ENCODE data around the gene MRS2. TPM values are rescaled to one million over a fixed set of nuclear protein-coding genes. Genes with fewer than 3 reads are reported as not detected.

Gene MRS2
- total RNA-seq, 1 experiment from 2014 or later = 49.7 TPM

GRCh38 chr6:24448396-24448795 lies 45.7 kb downstream of the MRS2 start:
- H3K9me2 ChIP-seq (ENCODE audit: insufficient read depth) = no peaks in the 10 kb centered on the region
- H3F3A ChIP-seq (ENCODE audit: insufficient read depth, low read depth) = peaks cover 21% of the 10 kb centered on the region; the same call in 1 of the 2 replicates
- H3K4me3 ChIP-seq = no peak overlapping the region
- no peaks in the 10 kb centered on the region for H3K79me2 ChIP-seq (ENCODE audit: low read depth)
- BruUV-seq (replicated peaks) = no TSS peak
- peaks cover 32% of the 10 kb centered on the region for H3K4me1 ChIP-seq (replicated peaks; ENCODE audit: insufficient read depth)
- H3K36me3 ChIP-seq (ENCODE audit: low read depth) = no peaks in the 10 kb centered on the region
- no peak overlapping the region for H2AFZ ChIP-seq
- H3K9me3 ChIP-seq (ENCODE audit: insufficient read depth, low read depth) = no peaks in the 10 kb centered on the region
- ChIA-PET POLR2A (ENCODE audit: unreplicated experiment) (no interaction called here), CTCF (no interaction called here)
- H3K4me2 ChIP-seq = no peak overlapping the region
- H3K27ac ChIP-seq = no peak overlapping the region
- no peaks in the 10 kb centered on the region for H4K20me1 ChIP-seq (ENCODE audit: insufficient read depth)
- no peak for TF ChIP-seq EZH2 (IDR thresholded peaks at IDR 0.05; ENCODE audit: low read depth)
- TF ChIP-seq, protein P1, sequence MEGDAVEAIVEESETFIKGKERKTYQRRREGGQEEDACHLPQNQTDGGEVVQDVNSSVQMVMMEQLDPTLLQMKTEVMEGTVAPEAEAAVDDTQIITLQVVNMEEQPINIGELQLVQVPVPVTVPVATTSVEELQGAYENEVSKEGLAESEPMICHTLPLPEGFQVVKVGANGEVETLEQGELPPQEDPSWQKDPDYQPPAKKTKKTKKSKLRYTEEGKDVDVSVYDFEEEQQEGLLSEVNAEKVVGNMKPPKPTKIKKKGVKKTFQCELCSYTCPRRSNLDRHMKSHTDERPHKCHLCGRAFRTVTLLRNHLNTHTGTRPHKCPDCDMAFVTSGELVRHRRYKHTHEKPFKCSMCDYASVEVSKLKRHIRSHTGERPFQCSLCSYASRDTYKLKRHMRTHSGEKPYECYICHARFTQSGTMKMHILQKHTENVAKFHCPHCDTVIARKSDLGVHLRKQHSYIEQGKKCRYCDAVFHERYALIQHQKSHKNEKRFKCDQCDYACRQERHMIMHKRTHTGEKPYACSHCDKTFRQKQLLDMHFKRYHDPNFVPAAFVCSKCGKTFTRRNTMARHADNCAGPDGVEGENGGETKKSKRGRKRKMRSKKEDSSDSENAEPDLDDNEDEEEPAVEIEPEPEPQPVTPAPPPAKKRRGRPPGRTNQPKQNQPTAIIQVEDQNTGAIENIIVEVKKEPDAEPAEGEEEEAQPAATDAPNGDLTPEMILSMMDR (conservative IDR thresholded peaks at IDR 0.05) = no peak
- DNase-seq = no peak
- H3K27me3 ChIP-seq (ENCODE audit: insufficient read depth, low read depth) = no peaks in the 10 kb centered on the region
- intact Hi-C loops (cut with micrococcal nuclease; ENCODE audit: unreplicated experiment) = no loop called here

- Histone ChIP-seq H3K27me3 (ENCODE audit: insufficient read depth, low read depth) (no peaks in the 10 kb centered on the region), H3K27ac (no peak overlapping the region), H3K4me3 (no peak overlapping the region), H3K36me3 (ENCODE audit: low read depth) (no peaks in the 10 kb centered on the region), H3K4me1 (replicated peaks; ENCODE audit: insufficient read depth) (peaks cover 32% of the 10 kb centered on the region), H3K9me3 (ENCODE audit: insufficient read depth, low read depth) (no peaks in the 10 kb centered on the region), H3K79me2 (ENCODE audit: low read depth) (no peaks in the 10 kb centered on the region), H3F3A (ENCODE audit: insufficient read depth, low read depth) (peaks cover 21% of the 10 kb centered on the region; the same call in 1 of the 2 replicates), H4K20me1 (ENCODE audit: insufficient read depth) (no peaks in the 10 kb centered on the region), H3K4me2 (no peak overlapping the region), H3K9me2 (ENCODE audit: insufficient read depth) (no peaks in the 10 kb centered on the region), H2AFZ (no peak overlapping the region)
- CTCF ChIA-PET = interaction anchor here (0.6 kb wide), 1 partner anchor 32 kb away, joined by 3 read pairs; no protein-coding TSS in a partner anchor
- intact Hi-C loops (cut with micrococcal nuclease; ENCODE audit: unreplicated experiment) = no loop called here
- DNase-seq = peak in 1 of 2 experiments; percentile 66
- no TSS peak for BruUV-seq (replicated peaks)
- no peak for TF ChIP-seq EZH2 (IDR thresholded peaks at IDR 0.05; ENCODE audit: low read depth)
- TF ChIP-seq, protein P1 (conservative IDR thresholded peaks at IDR 0.05) = no peak
- POLR2A ChIA-PET (ENCODE audit: unreplicated experiment) = no interaction called here
Measured at GRCh38 chr6:24448828-24449525, 46.2 kb downstream of the MRS2 start.

DNA sequence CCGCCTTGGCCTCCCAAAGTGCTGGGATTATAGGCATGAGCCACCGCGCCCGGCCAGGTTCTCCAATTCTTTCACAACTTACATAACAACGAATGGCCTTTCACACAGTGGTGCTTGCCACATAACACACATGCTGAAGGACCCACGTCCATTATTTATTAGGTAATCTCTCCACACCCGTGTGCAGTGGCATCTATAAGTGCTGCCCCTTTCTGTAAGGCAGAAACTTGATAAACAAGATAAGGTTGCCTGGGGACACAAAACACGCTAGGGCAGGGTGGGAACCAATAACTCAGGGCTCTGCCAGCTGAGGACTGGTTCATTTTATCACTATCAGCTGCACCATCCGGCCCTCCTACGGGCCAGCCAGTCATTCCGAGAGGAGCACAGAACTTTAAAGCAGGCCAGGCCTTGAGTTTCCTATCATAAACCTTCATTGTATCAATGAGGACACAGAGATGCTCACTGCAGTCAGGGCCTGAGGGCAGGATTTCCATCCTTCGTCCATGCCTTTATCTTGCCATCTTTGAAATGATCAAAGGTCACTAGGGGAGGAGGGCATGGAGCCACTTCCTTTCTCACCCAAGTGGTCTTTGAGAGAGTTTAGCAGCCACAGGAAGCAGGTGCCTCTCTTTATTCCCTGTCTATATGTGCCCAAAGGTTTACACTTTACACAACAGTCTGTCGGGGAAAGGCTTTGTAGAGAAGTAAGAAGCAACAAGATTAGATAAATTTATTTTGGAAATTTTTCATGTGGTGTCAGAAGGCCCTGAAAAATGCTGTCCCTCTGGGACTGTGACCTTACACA lies 49.0 kb downstream of the MRS2 start:
- peak in 1 of 2 experiments; percentile 90 for DNase-seq
- Histone ChIP-seq H3K9me3 (ENCODE audit: insufficient read depth, low read depth) (no peaks in the 10 kb centered on the region), H4K20me1 (ENCODE audit: insufficient read depth) (no peaks in the 10 kb centered on the region), H3K79me2 (ENCODE audit: low read depth) (no peaks in the 10 kb centered on the region), H3F3A (ENCODE audit: insufficient read depth, low read depth) (peaks cover 21% of the 10 kb centered on the region; the same call in 1 of the 2 replicates), H3K27ac (peak overlapping the region; percentile 70), H2AFZ (0 out of 2 replicates have a peak overlapping the region, but pooled peaks have one; percentile 44), H3K4me1 (replicated peaks; ENCODE audit: insufficient read depth) (peaks cover 32% of the 10 kb centered on the region), H3K4me2 (peak overlapping the region; percentile 45), H3K9me2 (ENCODE audit: insufficient read depth) (no peaks in the 10 kb centered on the region), H3K4me3 (no peak overlapping the region), H3K36me3 (ENCODE audit: low read depth) (no peaks in the 10 kb centered on the region), H3K27me3 (ENCODE audit: insufficient read depth, low read depth) (no peaks in the 10 kb centered on the region)
- BruUV-seq (replicated peaks) = no TSS peak
- ChIA-PET POLR2A (ENCODE audit: unreplicated experiment) (no interaction called here), CTCF (interaction anchor here (0.7 kb wide), 1 partner anchor 258 kb away, joined by 5 read pairs; no protein-coding TSS in a partner anchor)
- TF ChIP-seq, protein P1 (conservative IDR thresholded peaks at IDR 0.05) = no peak
- TF ChIP-seq EZH2 (IDR thresholded peaks at IDR 0.05; ENCODE audit: low read depth) = no peak
- intact Hi-C loops (cut with micrococcal nuclease; ENCODE audit: unreplicated experiment) = no loop called here
